ENCODE data around the gene ZNF20.
"Not testable (repeated sequence)": the region's sequence is repeated elsewhere in the genome, so short reads cannot be mapped to it uniquely, and the experiment has no call there.

ZNF20 gene

DNA sequence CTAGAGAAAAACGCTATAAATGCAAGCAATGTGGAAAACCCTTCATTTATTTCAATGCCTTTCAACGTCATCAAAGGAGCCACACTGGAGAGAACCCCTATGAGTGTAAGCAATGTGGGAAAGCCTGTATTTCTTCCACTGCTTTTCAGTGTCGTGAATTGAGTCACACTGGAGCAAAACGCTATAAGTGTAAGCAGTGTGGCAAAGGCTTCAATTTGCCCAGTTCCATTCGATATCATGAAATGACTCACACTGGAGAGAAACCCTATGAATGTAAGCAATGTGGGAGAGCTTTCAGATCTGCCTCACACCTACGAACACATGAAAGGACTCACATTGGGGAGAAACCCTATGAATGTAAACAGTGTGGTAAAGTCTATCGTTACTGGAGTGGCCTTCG lies 27.4 kb downstream of the ZNF20 start:
- DNase-seq (ENCODE audit: low read depth): no peak

DNA sequence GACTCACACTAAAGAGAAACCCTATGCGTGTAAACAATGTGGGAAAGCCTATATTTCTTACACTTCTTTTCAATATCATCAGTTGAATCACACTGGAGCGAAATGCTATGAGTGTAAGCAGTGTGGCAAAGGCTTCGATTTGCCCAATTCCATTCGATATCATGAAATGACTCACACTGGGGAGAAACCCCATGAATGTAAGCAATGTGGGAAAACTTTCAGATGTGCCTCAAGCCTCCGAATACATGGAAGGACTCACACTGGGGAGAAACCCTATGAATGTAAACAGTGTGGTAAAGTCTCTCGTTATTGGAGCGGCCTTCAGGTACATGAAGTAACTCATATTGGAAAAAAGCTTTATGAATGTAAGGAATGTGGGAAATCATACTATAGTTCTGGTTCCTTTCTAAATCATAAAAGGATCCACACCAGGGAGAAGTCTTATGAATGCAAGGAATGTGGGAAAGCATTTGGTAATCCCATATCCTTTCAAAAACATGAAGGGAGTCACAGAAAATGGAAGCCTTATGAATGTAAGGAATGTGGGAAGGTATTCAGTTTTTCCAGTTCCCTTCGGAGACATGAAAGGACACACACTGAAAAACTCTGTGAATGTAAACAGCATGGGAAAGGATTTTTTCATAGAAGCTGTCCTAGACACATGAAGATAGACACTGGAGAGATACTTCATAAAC lies 28.1 kb downstream of the ZNF20 start:
- DNase-seq (ENCODE audit: low read depth): no peak

DNA sequence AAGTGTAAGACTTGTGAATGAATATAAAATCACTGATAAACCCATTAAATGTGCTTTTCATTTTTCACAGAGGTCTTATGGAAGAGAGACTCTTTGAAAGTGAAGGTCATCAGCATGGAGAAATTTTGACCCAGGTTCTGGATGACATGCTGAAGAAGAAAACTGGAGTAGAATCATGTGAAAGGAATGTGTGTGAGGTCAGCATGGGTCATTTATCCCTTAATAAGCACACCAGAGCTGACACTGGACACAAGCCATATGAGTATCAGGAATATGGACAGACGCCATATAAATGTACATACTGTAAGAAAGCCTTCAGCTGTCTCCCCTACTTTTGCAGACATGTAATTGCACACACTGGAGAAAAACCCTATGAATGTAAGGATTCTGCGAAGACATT lies 29.0 kb downstream of the ZNF20 start:
- no peak for DNase-seq (ENCODE audit: low read depth)

DNA sequence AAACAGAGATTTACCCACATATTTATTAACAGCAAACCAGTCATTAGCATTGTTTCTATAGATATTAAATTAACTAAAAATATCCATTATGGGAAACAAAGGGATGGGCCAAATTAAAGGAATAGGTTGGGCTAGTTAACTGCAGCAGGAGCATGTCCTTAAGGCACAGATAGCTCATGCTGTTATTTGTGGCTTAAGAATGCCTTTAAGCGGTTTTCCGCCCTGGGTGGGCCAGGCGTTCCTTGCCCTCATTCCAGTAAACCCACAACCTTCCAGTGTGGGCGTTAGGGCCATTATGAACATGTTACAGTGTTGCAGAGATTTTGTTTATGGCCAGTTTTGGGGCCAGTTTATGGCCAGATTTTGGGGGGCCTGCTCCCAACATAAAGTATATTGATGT lies 36.2 kb downstream of the ZNF20 start:
- not testable (repeated sequence) for DNase-seq (ENCODE audit: low read depth)

DNA sequence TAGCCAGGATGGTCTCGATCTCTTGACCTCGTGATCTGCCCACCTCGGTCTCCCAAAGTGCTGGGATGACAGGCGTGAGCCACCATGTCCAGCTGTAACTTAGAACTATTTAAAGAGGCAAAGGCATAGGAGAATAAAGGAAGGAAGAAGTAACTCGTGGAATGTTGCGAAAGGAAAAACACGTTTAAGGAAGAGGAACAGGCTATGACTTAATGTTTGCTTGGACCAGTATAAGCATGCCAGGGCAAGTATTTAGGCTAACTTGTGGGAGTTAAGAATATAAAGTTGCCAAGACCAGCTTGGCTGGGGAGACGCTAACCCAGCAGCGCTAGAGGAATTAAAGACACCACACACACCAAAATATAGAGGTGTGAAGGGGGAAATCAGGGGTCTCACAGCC lies 42.1 kb downstream of the ZNF20 start:
- DNase-seq (ENCODE audit: low read depth): no peak

DNA sequence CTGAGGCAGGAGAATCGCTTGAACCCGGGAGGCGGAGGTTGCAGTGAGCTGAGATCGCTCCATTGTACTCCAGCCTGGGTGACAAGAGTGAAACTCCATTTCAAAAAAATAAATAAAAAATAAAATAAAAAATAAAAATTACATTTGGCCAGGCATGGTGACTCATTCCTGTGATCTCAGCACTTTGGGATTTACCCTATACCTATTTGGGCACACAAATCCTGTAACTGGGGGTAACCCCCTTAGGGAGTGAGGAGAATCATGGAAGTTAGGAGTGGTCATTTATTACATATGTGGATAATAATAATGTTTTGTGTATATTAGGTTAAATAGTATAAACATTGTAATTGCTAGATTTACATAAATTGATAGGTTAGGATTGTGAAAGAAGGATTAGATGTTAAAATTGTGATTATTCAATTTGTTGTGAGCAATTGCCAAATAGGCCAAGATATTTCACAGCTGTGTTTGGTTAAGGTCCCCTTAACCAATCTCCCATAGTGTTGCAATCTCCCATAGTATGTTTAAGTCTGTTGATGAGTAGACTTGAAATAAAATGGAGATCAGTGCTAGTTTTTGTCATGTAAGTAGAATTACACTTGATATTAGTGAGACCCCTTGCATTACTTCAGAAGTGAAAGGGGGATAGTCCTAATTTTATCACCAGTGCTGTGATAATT lies 44.9 kb downstream of the ZNF20 start:
- DNase-seq (ENCODE audit: low read depth): no peak

DNA sequence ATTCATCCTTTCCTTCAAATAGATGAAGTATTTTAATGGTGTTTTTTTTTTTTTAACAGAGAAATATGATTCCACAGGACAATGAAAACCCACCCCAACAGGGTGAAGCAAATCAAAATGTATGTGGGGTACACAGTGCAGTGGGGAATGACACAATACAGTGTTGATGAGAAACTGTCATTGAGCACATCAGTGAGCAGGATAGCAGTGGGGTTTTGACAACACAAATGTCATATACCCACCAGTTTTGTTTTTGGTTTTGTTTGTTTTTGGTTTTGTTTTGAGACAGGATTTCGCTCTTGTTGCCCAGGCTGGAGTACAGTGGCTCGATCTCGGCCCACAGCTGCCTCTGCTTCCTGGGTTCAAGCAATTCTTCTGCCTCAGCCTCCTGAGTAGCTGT lies 46.4 kb downstream of the ZNF20 start:
- DNase-seq (ENCODE audit: low read depth): no peak

DNA sequence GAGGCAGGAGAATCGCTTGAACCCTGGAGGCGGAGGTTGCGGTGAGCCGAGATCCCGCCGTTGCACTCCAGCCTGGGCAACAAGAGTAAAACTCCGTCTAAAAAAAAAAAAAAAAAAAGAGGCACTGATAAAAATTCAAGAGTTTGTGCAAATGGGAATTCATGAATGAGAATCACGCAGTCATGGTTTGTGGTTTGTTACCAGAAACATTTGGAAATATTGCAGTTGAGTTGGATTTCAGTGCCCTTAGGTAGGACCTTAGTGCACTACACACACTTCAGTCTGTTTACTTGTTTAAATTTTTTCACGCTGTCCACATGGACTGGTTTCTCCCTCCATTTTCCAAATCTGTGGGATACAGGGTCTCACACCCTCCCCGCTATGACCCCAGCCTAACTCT lies 47.2 kb downstream of the ZNF20 start:
- no peak for DNase-seq (ENCODE audit: low read depth)

DNA sequence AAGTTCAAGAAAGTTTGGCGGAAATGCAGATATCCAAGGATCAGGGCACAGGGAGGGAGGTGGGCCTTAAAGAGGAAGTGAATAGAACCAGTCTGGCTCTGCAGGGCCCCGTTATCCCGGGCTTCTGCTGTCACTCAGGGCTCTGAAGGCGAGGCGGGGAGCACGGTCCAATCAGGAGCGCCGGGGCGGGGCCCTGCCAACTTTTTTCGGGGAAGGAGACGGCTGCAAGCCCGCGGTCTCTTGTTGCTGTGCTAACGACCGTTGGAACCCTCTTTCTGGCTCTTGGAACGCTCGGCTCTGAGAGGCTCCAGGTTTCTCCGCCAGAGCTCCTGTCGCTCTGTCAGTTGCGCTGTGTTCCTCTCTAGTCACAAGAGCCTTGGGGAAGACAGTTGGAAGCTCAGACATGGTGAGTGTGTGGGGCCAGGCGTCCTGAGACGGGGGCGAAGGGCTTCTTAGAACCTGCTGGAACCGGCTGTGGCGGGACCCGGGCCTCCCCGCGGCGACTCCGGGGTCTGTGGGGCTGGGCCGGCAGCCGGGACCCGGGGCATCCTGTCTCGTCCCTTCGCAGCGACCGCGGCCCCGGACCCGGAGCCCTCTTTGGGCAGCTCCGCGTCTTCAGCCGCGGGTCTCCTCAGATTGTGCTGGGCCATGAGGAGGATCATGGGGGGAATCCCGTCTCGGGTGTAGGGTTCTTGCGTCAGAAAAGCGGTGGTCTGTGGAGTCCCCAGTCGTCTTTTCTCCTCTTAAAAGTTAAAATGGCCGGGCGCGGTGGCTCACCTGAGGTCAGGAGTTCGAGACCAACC lies 47.9 kb downstream of the ZNF20 start:
- DNase-seq (ENCODE audit: low read depth): peak; percentile 23

DNA sequence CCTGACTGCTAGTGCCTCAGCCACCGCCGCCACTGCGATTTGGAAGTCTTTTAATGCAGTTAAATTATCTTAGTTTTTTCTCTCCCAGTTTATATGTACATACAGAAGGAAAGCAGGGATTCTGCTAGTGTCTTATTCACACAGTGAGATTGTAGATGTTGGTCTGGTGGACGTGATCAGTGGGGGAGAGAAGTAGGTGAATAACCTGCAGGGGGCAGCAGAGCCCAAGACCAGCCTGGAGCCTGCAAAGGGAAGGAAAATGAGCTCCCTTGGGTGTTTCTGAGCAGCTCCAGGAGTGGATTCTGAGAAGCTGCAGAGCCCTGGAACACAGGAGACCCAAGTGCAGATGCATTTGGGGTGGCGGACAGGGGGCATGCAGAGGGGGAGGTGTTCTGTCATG lies 49.3 kb downstream of the ZNF20 start:
- DNase-seq (ENCODE audit: low read depth): peak; percentile 30

DNA sequence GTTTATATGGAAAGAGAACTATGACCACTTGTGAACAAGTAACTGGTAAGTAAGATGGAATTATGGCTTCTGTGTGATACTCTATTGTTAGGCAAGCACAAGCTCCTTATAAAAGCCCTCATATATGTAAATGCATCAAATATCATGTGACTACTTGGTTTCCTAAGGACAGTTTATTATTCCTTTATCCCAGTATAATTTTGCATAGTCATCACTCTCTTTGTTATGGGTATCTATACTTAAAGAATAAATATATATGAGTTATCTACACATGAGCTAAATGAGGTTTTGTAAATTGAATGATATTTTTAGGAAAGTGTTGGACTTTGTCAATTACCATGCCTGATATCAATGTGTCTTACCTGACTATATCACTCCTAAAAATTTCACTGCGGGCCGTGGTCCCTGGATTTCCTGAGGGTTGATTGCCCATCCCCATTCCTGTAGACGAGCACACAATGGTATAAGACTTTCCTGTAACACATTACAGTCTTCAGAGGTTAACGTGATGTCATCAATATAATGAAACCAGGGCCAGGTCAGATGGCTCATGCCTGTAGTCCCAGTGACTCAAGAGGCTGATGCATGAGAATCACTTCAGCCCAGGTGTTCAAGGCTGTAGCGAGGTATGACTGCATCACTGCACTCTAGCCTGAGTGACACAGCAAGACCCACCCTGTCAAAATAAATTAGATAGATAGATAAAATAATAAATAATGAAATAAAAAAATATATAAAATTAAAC lies 54.9 kb downstream of the ZNF20 start:
- DNase-seq (ENCODE audit: low read depth): no peak

DNA sequence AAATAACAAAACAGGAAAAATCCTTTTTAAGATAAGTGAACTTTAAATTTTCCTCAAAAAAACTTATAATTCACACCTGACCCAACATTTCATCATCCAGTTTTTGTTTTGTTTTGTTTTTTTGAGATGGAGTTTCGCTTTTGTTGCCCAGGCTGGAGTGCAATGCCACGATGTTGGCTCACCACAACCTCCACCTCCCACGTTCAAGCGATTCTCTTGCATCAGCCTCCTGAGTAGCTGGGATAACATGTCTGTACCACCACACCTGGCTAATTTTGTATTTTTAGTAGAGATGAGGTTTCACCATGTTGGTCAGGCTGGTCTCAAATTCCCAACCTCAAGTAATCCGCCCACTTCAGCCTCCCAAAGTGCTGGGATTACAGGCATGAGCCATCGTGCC lies 56.8 kb downstream of the ZNF20 start:
- not testable (repeated sequence) for DNase-seq (ENCODE audit: low read depth)
